SK-N-DZ (cell line): Measurements from ENCODE around the gene DAB2IP.

Experiments
- DNase-seq: peaks from one replicate; pipeline ENCODE4 v3.0.0-alpha.2; 2015; ENCODE audit warnings: low spot score

The DAB2IP gene

GRCh38 chr9:121662359-121662758 is 10.9 kb downstream of the DAB2IP start:
- no peak for DNase-seq

- DNase-seq: no peak
These were observed 11.6 kb downstream of the DAB2IP start for GRCh38 chr9:121662891-121663580.

GRCh38 chr9:121663591-121663990 is 12.2 kb downstream of the DAB2IP start:
- DNase-seq: no peak

GRCh38 chr9:121666294-121666693 is 14.9 kb downstream of the DAB2IP start:
- no peak for DNase-seq

- no peak for DNase-seq
These were observed 15.8 kb downstream of the DAB2IP start for GRCh38 chr9:121667214-121667613.

- DNase-seq: no peak
These were observed 16.5 kb downstream of the DAB2IP start for GRCh38 chr9:121667890-121668289.

GRCh38 chr9:121670431-121670830 is 19.0 kb downstream of the DAB2IP start:
- DNase-seq: no peak

DNA sequence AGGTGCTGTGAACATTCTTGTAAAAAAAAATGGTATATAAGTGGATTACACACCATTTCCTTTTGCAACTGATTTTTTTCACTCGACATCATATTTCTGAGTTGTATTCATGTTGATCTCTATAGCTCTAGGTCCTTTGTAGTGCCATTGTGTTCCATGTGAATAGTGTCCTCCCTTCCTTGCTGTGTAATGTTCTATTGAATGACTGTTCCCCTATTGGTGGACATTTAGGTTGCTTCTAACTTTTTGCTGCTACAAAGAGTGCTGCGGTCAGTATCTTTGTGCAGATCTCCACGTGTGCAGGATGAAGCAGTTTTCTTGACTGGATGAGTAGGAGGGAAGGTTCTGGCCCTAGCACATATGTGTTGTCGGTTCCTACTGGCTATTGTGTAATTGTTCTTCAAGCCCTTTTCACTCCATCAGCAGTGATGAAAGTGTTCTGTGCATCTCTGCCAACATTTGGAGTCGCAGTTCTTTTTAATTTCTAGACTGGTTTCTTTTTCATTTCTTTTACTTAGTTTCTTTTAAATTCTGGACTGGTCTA is 20.2 kb downstream of the DAB2IP start:
- DNase-seq: no peak

- no peak for DNase-seq
These were observed 20.8 kb downstream of the DAB2IP start for GRCh38 chr9:121672213-121672612.

DNA sequence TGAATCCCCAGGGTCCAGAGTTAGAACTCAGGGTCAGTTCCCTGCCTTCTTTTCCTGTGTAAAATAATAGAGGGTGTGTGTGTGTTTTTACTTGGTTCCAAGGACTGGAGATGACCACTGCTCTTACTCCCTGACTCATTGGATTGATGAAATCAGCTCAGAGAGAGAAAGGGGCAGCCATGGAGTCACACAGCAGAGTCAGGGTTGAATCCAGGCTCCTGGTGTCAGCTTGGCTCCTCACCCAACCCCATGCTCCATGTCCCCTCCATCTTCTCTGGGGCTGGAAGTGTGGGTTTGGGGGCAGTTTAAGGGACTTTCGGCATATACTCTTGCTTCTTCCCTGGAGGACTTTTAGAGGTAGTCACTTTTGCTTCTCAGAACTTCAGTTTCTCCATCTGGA is 21.6 kb downstream of the DAB2IP start:
- DNase-seq: no peak

- no peak for DNase-seq
These were observed 22.1 kb downstream of the DAB2IP start for GRCh38 chr9:121673576-121673975.

DNA sequence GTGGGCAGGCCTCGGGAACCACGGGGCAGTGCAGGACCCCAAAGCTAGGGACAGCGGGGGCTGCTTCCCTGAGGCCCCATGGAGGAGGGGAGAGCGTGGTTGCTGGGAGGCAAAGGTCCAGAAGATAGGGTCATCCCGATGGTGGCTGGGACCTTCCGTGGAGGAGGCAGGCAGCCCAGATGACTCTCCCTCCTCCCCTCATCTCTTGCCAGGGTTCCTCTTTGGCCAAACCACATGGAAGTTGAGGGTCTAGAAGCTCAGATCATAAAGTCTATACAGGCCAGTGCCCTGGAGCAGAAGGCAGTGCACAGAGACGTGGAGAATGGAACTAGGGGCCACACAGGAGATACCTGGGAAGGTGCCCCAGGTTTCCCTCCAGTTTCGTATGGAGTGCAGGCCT is 22.6 kb downstream of the DAB2IP start:
- no peak for DNase-seq

DNA sequence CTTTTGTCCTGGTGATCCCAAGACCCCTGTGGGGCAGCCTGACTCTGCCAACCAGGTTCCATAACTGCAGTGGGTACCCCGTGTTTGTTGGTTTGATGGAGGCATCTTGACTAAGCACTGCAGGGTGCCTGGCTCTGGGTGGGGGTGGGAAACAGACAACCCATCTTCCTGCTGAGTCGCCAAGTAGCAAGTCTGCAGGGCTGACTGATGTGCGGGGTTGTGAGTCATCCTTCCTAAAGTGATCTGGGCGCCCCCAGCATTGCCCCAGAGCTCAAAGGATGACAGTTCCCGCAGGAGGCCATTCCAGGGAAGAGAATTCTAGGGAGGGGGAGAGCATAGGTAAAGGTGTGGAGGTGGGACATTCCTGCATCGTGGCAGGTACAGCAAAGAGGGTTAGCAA is 23.5 kb downstream of the DAB2IP start:
- no peak for DNase-seq

- no peak for DNase-seq
These were observed 23.9 kb downstream of the DAB2IP start for GRCh38 chr9:121675381-121675780.

DNA sequence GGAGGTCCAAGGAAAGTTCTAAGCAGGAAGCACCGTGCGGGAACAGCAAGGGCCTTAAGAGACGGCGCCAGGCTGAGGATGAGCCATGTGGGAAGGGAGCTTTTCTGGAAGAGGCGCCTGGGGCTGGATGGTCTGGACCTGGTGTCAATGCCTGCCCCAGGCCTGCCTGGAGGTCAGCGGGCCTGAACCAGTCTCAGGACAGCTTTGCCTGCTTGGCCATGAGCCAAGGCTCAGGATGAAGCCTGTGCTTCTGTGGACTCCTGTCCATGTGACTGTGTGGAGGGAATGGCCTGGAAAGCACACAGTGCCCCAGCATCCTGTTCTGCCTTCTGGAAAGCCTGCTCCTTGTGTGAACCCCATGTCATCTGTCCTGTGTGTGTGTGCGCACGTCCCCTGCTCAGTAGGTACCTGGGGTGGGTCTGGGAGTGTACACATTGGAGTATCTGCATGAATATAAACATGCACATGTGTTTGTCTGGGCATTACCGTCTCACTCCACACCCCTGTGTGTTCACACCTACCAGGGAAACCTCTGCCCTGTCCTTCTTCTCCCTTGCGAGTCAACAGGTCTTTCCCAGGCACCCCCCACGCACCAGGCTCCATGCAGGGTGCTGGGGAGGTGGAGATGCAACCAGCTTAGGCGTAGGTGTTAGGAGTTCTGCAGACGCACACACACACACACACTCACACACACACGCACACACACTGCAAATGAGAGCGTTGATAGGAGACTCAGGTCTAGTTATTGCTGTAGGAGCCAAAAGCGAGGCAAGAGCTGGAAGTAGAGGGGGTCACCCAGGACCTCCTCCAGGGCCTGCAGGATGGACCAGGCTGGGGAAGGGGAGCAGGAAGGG is 24.8 kb downstream of the DAB2IP start:
- no peak for DNase-seq

DNA sequence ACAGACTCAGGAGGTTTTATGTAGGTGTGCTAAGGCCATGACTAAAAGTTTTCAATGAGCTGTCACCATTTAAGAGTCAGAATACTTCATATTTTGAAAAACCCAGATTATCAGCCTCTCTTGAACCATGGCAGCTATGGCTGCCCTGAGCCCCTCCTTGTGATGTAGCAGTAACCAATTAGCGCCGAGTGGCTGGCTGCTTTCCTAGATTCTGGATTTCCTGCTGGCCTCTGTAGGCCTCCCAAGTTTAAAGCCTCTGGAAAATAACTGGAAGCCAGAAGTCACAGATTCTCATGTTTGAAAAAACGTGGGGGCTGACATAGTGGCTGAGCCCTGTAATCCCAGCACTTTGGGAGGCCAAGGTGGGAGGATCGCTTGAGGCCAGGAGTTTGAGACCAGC is 25.5 kb downstream of the DAB2IP start:
- DNase-seq: no peak

- no peak for DNase-seq
These were observed 27.1 kb downstream of the DAB2IP start for GRCh38 chr9:121678501-121679022.

- DNase-seq: no peak
These were observed 28.6 kb downstream of the DAB2IP start for GRCh38 chr9:121679901-121680635.

GRCh38 chr9:121681404-121681803 is 30.0 kb downstream of the DAB2IP start:
- no peak for DNase-seq

DNA sequence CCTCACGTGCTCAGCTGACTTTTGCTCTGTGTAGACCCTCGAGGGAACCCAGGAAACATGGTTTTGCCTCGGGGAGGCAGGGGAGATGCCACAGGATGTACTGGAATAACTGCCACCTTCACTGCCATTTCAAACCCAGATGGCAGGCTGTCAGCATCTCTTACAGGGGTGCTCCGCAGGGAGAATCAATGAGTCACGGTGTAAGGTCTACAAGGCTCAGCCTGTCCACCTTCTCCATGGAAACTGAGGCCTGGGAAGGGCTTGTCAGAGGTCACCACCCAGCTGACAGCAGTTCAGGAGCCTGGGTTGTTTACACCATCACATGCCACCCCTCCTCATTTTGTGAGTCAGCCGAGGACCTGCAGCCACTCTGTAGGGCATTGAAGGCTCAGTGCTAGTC is 30.8 kb downstream of the DAB2IP start:
- DNase-seq: no peak

GRCh38 chr9:121682926-121683515 is 31.6 kb downstream of the DAB2IP start:
- DNase-seq: no peak
